HEK293 (cell line): Measurements from ENCODE around the gene CD207.

Experiments used
- CTCF ChIA-PET: fragments of 350-600 bp; formaldehyde crosslinking; extraction: SDS; loops from one replicate; lab custom pipeline; 2021; ENCODE audit warnings: antibody characterized with exemption; lab: Yijun Ruan, JAX
- POLR2A ChIA-PET: fragments of 300-600 bp; formaldehyde crosslinking; extraction: SDS; loops from one replicate; lab custom pipeline; 2020; ENCODE audit warnings: antibody characterized with exemption, inconsistent platforms; lab: Yijun Ruan, JAX
- H3K27ac ChIP-seq: fragments of 200-500 bp; sonication (Bioruptor generic); 2 replicates; pipeline ENCODE4 v1.5.1; 2014; ENCODE audit warnings: low read depth, low read length, control low read depth, inconsistent platforms; ENCODE audit errors: extremely low read depth
- H3K36me3 ChIP-seq, 2 experiments: fragments of 200-500 bp in 1 of 2; sonication (Bioruptor generic) in 1 of 2; 1 replicate in 1 of 2; 2 replicates in 1 of 2; pipeline ENCODE4 v1.5.1; 2014 to 2017; ENCODE audit warnings: inconsistent platforms in 2 of 2, low read length in 2 of 2; ENCODE audit not compliant: control insufficient read depth in 2 of 2, insufficient read depth in 1 of 2
- H3K4me1 ChIP-seq: fragments of 200-500 bp; sonication (Bioruptor generic); 2 replicates; pipeline ENCODE4 v1.5.1; 2014; ENCODE audit warnings: mild to moderate bottlenecking, low read length, inconsistent platforms; ENCODE audit not compliant: control insufficient read depth, insufficient read depth
- H3K4me3 ChIP-seq: 2 replicates; pipeline ENCODE4 v1.5.1; 2011; ENCODE audit warnings: low read depth, mild to moderate bottlenecking, control low read depth, low read length, moderate library complexity
- H3K9me3 ChIP-seq: fragments of 200-500 bp; sonication (Bioruptor generic); 2 replicates; pipeline ENCODE4 v1.5.1; 2014; ENCODE audit warnings: low read depth, low read length, inconsistent platforms; ENCODE audit not compliant: control insufficient read depth, insufficient read depth
- EGR2 ChIP-seq: fragments of 450-650 bp; formaldehyde crosslinking; IDR thresholded peaks from 2 replicates; pipeline ENCODE4 v1.5.1; 2016; ENCODE audit warnings: low read depth, missing biosample characterization, missing genetic modification characterization
- GFI1B ChIP-seq: fragments of 450-650 bp; formaldehyde crosslinking; IDR thresholded peaks from 2 replicates; pipeline ENCODE4 v1.5.1; 2016; ENCODE audit warnings: missing biosample characterization, missing genetic modification characterization
- KLF1 ChIP-seq: fragments of 450-650 bp; formaldehyde crosslinking; IDR thresholded peaks from 2 replicates; pipeline ENCODE4 v1.5.1; 2016; ENCODE audit warnings: missing biosample characterization, missing genetic modification characterization
- MYNN ChIP-seq: fragments of 450-650 bp; formaldehyde crosslinking; IDR thresholded peaks from 2 replicates; pipeline ENCODE4 v1.5.1; 2016; ENCODE audit warnings: missing biosample characterization, missing genetic modification characterization, borderline replicate concordance
- RBAK ChIP-seq: fragments of 450-650 bp; formaldehyde crosslinking; IDR thresholded peaks from 2 replicates; pipeline ENCODE4 v1.5.1; 2016; ENCODE audit warnings: missing biosample characterization, missing genetic modification characterization
- SETDB1 ChIP-seq: IDR thresholded peaks from one replicate; pipeline ENCODE4 v1.6.1; 2017; ENCODE audit warnings: mild to moderate bottlenecking, low read length, moderate library complexity, mixed read lengths; ENCODE audit not compliant: insufficient read length
- ZBTB7A ChIP-seq: fragments of 450-650 bp; formaldehyde crosslinking; IDR thresholded peaks from 2 replicates; pipeline ENCODE4 v1.5.1; 2016; ENCODE audit warnings: low read depth, missing biosample characterization, missing genetic modification characterization
- ZEB2 ChIP-seq: fragments of 450-650 bp; formaldehyde crosslinking; IDR thresholded peaks from 2 replicates; pipeline ENCODE4 v1.5.1; 2016; ENCODE audit warnings: missing biosample characterization, missing genetic modification characterization
- ZNF133 ChIP-seq: fragments of 450-650 bp; formaldehyde crosslinking; IDR thresholded peaks from 2 replicates; pipeline ENCODE4 v1.5.1; 2016; ENCODE audit warnings: missing biosample characterization, missing genetic modification characterization
- ZNF214 ChIP-seq: fragments of 450-650 bp; formaldehyde crosslinking; IDR thresholded peaks from 2 replicates; pipeline ENCODE4 v1.5.1; 2017; ENCODE audit warnings: missing biosample characterization, mild to moderate bottlenecking, missing genetic modification characterization, borderline replicate concordance
- ZNF324 ChIP-seq: fragments of 450-650 bp; formaldehyde crosslinking; IDR thresholded peaks from 2 replicates; pipeline ENCODE4 v1.5.1; 2016; ENCODE audit warnings: missing biosample characterization, missing genetic modification characterization
- ZNF341 ChIP-seq: fragments of 450-650 bp; formaldehyde crosslinking; IDR thresholded peaks from 2 replicates; pipeline ENCODE4; 2016; ENCODE audit warnings: low read depth, missing biosample characterization, missing genetic modification characterization
- ZNF398 ChIP-seq: fragments of 450-650 bp; formaldehyde crosslinking; IDR thresholded peaks from 2 replicates; pipeline ENCODE4 v1.5.1; 2017; ENCODE audit warnings: missing biosample characterization, missing genetic modification characterization
- ZNF423 ChIP-seq: fragments of 450-650 bp; formaldehyde crosslinking; IDR thresholded peaks from 2 replicates; pipeline ENCODE4 v1.5.1; 2016; ENCODE audit warnings: missing biosample characterization, missing genetic modification characterization
- ZNF600 ChIP-seq: fragments of 450-650 bp; formaldehyde crosslinking; IDR thresholded peaks from 2 replicates; pipeline ENCODE4 v1.5.1; 2016; ENCODE audit warnings: missing biosample characterization, missing genetic modification characterization
- ZNF639 ChIP-seq: fragments of 450-650 bp; formaldehyde crosslinking; IDR thresholded peaks from 2 replicates; pipeline ENCODE4 v1.5.1; 2016; ENCODE audit warnings: missing biosample characterization, missing genetic modification characterization
- ZNF677 ChIP-seq: fragments of 450-650 bp; IDR thresholded peaks from 2 replicates; pipeline ENCODE4 v1.5.0; 2018; ENCODE audit warnings: missing biosample characterization, mild to moderate bottlenecking, missing genetic modification characterization, moderate library complexity
- ZNF777 ChIP-seq: fragments of 450-650 bp; formaldehyde crosslinking; IDR thresholded peaks from 2 replicates; pipeline ENCODE4 v1.5.1; 2017; ENCODE audit warnings: missing biosample characterization, missing genetic modification characterization, borderline replicate concordance

Gene CD207

GRCh38 chr2:70822843-70823242 lies 12.8 kb downstream of the CD207 start:
- ChIA-PET POLR2A (no interaction called here), CTCF (no interaction called here)
- Histone ChIP-seq H3K4me3 (no peak overlapping the region), H3K36me3 (no peaks in the 10 kb centered on the region), H3K4me1 (no peaks in the 10 kb centered on the region), H3K9me3 (no peaks in the 10 kb centered on the region), H3K27ac (no peak overlapping the region)
- TF ChIP-seq ZNF677 (tag by site-specific recombination) (no peak), KLF1 (peak; percentile 56), ZNF398 (no peak), MYNN (no peak), EGR2 (tag by site-specific recombination) (0 out of 2 replicates have a peak, but pooled peaks have one; percentile 10)

GRCh38 chr2:70820499-70820898 lies 15.1 kb downstream of the CD207 start, which contains the start of gene CLEC4F:
TSS of gene CLEC4F (minus strand) at chr2:70820599. CDS start at chr2:70820523, 76 bp downstream.
- ChIA-PET CTCF (no interaction called here), POLR2A (no interaction called here)
- TF ChIP-seq ZNF133 (tag by site-specific recombination) = no peak
- TF ChIP-seq GFI1B (tag by site-specific recombination) = no peak

GRCh38 chr2:70817284-70817954 lies 18.2 kb downstream of the CD207 start:
- POLR2A ChIA-PET = no interaction called here
- H3K4me3 ChIP-seq = no peak overlapping the region
- H3K4me1 ChIP-seq = no peaks in the 10 kb centered on the region
- no peaks in the 10 kb centered on the region for H3K36me3 ChIP-seq
- TF ChIP-seq ZNF341 (tag by site-specific recombination) (no peak), ZBTB7A (tag by site-specific recombination) (no peak), ZNF324 (tag by site-specific recombination) (no peak), RBAK (tag by site-specific recombination) (no peak), ZNF639 (tag by site-specific recombination) (no peak), ZNF423 (tag by site-specific recombination) (no peak), ZNF777 (no peak), ZNF600 (tag by site-specific recombination) (no peak), SETDB1 (no peak), ZNF214 (tag by site-specific recombination) (no peak), ZEB2 (no peak)
- CTCF ChIA-PET = interaction anchor here (1.0 kb wide), 1 partner anchor 9 kb away, joined by 3 read pairs; no protein-coding TSS in a partner anchor
- no peak overlapping the region for H3K27ac ChIP-seq
- no peaks in the 10 kb centered on the region for H3K9me3 ChIP-seq

More at GRCh38 chr2:70820499-70820898, 15.1 kb downstream of the CD207 start, which contains the start of gene CLEC4F:
- H3K27ac ChIP-seq = no peak within 1 kb of the TSS
- no peaks in the 10 kb centered on the region for H3K36me3 ChIP-seq
- no peak within 1 kb of the TSS for H3K4me3 ChIP-seq
- H3K9me3 ChIP-seq = no peaks in the 10 kb centered on the region
- no peaks in the 10 kb centered on the region for H3K4me1 ChIP-seq
